ENCODE data around the gene TPM2. TPM values are rescaled to one million over a fixed set of nuclear protein-coding genes. Genes with fewer than 3 reads are reported as not detected.
A peak's percentile ranks its signal among the peaks of the same experiment; 100 is the strongest.

TPM2 gene
- total RNA-seq, 1 experiment from 2014 or later, result 793 TPM

DNA sequence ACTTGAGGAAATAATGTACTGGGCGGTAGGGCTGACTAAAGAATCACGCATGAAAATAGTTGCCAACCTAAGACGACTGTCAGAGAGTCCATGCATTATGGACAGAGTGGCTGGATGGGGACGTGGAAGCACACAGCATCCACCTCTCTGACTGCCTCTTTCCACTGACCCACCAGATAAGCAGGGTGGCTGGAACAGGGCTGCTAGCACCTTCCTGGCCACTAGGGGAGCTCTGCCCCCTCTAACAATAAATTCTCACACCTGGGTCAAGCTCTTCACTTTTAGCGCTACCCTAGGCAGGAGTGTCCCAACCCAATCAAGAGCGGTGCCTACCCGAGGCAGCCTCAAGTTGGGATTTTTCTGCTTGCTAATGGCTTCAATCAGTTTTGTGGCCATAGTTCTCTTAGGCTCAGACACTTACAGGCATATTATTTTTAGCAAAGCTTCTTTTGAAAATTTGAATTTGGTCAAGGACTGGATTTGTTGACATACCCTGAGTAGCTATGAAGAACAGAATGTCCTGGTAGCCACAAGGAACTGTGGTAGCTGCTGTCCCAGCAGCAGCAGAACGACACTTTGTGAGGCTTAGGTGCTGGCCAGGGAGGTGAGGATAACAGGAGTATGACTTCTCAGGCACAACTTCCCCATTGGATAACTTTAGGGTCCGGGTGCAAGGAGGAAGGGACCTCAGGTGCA is 6.9 kb upstream of the TPM2 start:
- peak; percentile 58 for DNase-seq (ENCODE audit: low read depth)

DNA sequence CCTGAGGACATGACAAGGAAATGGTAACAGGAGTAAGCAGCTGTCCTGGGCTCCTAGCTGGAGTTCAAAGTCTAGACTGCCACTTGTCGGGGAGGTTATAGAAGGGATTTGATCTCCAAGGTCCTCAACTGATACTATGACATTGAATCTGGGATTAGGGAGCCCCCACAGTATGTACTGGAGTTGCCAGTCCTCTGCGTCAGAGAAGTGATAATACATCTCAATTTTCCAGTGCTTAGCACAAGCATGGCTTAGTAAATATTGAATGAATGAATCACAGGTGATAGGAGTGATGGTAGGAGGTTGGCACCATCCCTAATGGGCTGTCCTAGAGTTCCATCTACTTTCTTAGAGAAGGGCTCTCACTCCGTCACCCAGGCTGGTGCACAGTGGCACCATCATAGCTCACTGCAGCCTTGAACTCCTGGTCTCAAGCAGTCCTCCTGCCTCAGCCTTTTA is 6.2 kb upstream of the TPM2 start:
- DNase-seq (ENCODE audit: low read depth), result no peak

DNA sequence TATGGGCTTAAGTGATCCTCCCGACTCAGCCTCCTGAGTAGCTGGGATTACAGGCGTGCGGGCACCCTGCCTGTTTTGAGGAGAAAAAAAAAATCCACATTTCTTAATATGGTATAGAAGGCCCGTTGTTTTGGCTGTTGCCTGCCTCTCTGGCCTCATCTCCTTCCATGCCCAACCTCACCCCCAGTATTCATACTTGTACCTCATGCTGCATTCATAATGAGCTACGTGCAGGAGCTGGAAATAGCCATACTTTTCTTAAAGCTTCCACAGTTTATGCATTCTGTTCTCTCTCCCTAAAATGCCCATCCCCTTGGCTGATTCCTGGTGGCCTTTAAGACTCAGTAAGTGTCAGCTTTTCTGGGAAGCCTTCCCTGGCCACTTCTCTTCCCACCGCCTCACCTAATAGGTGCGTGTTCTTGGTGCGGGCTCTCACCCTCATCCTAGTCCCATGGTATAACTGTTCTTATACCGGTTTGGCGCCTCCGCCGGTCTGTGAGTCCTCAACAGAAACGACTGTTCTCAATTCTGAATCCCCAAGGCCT is 2.1 kb upstream of the TPM2 start:
- no peak for DNase-seq (ENCODE audit: low read depth)

DNA sequence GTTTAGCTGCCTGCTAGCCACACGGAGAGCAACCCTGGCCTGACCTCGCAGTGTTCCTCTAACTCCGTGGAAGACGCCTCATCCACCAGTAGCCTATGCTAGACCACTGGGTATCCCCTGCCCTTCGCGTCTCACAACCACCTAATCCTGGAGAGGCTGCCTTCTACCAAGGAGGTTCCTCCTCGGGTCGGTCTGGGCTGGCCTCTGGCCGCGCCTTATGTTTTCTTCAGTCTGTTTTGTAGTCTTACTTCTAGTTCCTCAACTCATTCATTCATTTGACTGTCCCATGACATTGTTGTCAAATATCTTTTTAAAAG is 1.6 kb upstream of the TPM2 start:
- no peak for DNase-seq (ENCODE audit: low read depth)

DNA sequence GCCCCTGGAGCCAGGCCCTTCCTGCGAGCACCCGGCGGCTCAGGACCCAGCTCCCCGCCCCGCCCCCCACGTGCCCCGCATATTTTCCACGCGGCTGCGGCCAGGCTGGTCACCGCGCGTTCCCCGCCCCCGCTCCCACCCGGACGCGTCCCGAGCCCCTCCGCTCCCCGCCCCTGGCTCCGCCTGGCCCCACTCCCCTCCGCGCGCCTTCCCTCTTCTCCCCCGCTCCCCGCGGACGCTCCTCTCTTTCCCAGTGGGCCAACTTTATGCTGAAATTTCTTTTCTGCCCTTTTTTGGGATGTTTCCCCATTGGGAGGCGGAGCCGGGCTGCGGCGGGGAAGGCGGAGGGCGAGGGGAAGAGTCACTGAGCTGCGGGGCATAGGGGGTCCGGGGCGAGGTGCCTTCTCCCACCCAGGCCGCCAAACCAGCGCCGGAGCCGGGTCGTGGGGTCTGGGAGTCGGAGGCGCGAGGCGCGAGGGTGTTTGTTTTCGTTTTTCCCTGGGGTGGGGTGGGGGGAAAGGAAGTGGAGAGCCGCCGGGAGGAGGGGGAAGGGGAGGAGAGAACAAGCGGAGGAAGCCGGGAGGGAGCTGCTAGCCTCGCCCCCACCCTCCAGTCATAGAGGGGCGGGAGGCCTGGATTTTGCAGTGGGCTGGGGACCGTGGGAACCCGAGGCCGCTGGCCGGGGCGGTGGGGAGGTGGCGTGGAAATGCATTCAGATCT is 1.0 kb upstream of the TPM2 start:
- peak; percentile 81 for DNase-seq (ENCODE audit: low read depth)

DNA sequence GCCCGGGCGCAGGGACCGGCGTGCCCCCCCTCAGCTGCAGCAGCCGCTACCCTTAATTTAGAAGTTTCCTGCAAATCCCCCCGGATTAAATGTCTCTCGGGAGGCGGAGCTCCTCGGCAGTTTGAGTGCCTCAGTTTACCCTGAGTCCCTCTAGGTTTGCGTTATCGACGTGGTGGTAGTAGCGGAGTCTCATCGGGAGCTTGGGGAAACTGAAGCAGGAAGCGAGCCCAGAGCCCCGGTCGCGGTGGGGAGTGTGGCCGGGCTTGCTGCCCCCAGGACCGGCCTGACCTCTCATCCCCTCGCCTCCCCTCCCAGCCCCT is 529 bp upstream of the TPM2 start:
- DNase-seq (ENCODE audit: low read depth), result peak; percentile 58

DNA sequence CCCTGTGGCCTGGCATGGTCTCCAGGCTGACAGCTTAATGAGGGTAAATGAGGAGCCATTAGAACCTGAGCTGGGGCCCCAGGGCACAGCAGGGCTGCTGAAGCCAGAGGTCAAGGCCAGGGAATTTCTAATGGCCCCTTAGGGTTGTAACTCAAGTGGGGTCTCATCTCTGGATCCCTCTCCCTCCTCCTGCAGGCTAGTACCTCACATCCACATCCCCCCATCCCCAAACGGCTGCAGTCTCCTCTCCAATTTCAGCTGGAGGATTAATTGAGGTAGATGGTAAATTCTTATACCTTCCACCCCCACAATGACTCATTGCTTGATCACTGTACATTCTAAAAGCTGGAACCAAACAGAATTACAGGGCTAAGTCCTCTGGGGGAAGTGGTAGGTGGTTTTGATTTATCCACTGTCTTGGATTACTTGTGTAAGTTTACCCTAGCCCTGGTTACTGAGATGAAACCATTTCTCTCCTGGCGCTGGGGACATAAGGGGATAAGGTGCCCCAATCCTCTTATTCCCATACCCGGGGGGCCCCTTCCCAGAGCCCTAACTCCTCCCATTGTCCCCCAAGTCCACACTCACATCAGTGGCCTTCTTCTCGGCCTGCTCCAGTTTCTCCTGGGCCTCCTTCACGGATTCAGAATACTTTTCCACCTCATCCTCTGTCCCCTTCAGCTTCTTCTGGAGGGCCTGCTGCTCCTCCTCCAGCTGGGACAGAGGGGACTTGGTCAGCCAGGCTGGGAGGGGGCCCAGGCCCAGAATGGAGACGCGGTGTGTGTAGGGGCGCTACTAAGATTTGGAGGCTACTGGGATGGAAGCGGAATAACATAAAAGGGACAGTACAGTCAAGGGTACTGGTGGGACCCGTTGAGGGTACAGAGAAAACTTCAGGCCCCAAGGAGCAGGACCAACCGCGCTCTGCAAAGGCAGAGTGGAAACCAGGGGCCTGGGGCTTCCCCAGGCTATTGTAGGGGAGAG is 875 bp downstream of the TPM2 start:
- DNase-seq (ENCODE audit: low read depth), result peak; percentile 87

DNA sequence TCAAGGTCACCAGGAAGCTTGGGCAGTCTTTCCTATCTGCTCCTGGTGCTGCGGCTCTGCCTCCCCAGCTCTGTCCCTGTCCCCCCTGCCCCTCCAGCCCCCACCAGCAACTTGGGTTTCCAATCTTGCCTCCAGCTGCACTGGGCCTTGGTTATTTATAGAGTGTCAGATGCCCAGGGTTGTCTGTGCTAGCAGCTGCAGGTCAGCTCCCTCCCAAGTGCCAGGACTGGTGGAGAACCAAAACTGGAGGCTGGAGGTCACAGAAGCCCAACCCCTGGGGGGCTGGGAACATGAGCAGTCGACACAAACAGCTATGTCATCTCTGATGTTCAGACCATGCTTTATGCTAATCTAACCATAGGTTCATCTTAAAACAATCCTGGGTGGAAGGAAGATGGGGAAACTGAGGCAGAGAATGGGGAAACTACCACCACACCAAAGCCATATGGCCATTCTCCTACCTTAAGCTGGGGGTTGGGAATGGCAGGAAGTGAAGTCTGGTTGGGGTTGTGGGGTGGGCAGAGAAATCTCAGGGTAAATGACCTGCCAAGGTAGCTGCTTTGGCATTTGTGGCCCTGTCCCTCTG is 1.7 kb downstream of the TPM2 start:
- DNase-seq (ENCODE audit: low read depth), result no peak

DNA sequence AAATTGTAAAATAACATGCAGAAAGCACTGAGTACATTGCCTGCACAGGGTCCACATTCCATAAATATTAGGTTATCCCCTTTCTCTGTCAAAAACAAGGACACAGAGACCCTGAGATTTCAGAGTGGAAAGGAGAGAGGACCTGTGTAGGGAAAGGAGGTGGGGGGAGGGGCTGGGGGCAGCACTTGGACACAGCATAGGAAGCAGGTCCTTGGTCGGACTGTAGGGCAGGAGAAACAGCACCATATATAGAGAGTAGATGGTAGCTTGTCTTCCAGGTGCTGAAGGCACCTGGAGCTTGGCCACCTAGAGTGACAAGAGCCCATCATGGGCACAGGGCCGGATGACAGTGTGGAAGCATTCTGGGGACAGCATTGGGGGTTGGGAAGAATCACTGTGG is 2.4 kb downstream of the TPM2 start:
- no peak for DNase-seq (ENCODE audit: low read depth)

DNA sequence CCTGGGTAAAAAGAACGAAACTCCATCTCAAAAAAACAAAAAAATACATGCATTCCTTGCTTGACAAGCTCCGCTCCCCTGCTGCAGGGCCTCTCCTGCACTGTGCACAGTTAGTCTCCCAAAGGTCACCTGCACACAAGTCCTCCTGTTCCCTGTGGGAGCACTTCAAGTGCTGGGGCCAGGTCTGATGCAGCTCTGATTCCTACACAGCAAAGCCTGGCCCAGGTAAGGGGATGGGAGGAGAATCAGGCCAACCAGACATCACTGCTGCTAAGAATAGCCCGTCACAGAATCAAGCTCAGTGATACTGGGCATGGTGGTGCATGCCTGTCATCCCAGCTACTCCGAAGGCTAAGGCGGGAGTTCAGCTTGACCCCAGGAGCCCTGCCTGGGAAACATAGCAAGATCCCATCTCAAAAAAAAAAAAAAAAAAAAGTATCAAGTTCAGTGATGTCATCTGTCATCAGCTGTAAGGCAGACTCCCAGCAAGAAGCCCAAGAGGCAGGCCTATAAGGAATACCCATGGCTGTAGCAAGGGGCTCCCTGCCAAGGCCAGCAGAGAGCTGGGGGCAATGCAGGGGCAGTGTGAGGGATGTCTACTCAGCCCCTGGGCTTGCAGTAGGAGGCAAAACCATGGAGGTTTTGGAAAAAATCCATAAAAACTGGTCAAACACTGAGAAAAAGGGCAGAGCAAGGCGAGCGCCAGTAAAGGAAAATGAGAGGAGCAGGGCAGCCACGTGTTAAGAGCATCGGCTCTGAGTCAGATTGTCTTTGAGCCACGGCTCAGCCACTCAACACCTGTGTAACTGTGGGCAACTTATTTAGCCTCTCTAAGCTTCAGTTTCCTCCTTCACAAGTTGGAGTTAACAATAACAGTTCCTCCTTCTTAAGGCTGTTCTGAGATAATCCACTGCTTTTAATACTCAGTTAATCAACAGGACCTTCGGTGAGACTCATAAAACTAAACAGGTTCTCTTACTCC is 3.2 kb downstream of the TPM2 start:
- no peak for DNase-seq (ENCODE audit: low read depth)

DNA sequence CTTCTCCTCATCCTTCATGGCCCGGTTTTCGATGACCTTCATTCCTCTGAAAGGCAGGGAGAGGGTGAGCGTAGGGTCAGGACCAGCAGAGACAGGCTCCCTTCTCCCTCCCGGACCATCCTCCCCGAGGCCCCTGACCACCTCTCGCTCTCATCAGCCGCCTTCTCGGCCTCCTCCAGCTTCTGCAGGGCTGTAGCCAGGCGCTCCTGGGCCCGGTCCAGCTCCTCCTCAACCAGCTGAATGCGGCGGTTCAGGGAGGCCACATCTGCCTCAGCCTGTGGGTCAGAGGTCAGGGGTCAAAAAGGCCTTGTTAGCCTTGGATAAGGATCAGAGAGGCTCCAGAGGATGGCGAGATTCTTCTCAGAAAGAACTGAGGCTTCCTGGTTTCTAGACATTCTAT is 4.2 kb downstream of the TPM2 start:
- DNase-seq (ENCODE audit: low read depth), result no peak

DNA sequence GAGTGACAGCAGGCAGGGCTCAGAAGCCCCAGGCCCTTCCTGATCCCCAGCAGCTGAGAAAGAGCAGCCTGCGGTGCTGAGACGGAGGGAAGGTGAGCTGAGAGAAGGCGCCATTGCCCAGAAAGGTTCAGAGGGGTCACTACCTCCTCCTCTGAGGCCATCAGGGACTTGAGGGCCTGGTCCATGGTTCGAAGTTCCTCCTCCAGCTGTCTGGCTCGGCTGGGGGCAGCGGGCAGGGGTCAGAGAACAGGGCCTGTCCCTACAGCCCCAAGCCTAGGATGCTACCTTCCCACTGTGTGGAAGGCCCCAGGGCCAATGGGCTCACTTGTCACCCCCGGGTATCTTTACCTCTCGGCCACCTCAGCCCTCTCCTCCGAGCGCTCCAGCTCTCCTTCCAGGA is 4.8 kb downstream of the TPM2 start:
- DNase-seq (ENCODE audit: low read depth), result no peak

DNA sequence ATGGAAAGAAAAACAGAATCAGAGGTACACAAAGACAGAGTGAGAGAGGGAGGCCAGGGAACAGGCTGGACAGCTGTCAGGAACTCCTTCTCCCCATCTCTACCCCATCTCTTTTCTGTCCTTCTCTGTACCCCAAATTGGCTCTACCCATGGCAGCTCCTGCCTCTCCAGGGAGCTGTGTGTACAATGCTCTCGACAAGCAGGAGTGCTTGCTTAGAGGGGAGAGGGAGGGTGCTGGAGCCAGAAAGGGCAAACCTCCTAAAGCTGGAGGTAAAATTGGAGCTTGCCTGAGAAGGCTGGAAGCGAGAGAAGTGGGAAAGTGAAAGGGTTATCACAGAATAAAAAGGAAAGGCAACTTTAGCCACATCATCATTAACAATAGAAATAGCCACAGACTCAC is 6.4 kb downstream of the TPM2 start:
- no peak for DNase-seq (ENCODE audit: low read depth)

DNA sequence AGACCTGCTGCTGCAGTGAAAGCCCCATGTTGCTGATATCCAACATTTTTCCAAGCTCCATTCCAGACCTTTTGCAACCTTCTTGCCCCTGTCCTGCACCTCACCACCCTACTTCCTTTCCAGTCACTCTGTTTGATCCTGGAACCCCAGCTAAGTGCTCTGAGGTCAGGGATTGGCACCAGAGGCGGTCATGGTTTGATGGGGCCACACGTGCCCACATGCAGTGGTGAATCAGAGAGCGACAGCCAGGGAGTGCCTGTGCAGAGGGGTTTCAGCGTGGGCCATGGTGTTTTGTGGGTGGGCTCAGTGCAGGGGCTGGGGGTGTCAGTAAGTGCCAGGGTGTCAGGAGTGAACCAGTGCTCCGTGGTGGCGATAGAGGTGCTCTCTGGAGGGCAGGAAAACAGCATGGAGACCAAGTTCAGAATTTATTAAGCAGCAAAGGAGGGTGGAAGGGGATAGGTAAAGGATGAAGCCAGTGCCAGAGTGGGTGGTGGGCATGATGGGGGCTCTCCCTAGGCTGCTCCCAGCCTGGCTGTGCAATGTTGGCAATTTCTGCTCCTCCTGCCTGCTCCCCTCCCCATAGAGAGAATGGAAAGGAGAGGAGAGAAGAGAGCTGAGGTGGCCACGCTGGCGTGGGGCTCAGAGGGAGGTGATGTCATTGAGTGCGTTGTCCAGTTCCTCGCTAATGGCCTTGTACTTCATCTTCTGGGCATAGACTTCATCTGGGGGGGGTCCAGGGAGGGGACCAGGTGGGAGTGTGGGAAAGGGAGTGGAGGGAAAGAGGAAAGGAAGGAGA is 7.0 kb downstream of the TPM2 start:
- no peak for DNase-seq (ENCODE audit: low read depth)

DNA sequence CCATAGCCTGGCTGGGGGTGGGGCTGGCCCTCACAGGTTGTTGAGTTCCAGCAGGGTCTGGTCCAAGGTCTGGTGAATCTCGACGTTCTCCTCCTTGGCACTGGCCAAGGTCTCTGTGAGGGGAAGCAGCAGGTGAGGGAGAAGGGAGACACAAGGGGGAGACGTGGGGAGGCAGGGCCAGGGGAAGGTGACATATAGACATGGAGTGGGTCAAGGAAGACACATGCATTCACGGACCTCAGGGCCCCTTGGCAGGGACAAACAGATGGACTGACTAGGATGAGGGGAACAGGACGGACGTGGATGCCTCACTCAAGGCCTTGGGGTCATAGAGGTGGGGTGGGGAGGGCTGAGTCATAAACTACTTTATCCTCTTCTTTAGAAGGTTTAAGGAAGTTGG is 7.7 kb downstream of the TPM2 start:
- no peak for DNase-seq (ENCODE audit: low read depth)

DNA sequence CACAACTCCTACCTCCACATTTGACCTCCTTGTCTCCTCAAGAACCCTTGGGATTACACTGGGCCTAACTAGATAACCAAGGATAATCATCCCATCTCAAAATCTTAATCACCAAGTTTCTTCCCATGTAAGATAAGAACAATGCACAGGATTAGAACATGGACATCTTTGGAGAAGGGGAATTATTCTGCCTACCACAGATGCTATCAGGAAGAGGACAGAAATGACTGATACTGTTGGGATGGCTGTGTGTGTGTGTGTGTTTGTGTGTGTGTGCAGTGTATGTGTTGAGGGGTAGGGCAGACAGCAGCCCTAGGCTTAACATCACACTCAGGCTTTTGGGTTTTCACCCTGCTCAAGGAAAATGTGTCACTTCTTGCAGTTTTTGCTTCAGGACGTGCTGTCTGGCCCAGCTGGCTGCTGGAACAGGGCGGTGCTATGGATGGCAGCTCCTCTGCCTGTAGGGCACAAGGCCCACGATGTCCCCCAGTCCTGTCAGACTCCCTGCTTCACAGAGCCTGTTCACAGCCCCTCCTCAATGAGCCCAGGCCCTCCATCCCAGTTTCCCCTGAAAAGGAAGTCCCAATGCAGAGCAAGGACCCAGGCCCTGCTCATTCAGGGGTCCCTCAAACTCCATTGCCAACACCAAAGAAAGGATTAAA is 8.3 kb downstream of the TPM2 start:
- no peak for DNase-seq (ENCODE audit: low read depth)

DNA sequence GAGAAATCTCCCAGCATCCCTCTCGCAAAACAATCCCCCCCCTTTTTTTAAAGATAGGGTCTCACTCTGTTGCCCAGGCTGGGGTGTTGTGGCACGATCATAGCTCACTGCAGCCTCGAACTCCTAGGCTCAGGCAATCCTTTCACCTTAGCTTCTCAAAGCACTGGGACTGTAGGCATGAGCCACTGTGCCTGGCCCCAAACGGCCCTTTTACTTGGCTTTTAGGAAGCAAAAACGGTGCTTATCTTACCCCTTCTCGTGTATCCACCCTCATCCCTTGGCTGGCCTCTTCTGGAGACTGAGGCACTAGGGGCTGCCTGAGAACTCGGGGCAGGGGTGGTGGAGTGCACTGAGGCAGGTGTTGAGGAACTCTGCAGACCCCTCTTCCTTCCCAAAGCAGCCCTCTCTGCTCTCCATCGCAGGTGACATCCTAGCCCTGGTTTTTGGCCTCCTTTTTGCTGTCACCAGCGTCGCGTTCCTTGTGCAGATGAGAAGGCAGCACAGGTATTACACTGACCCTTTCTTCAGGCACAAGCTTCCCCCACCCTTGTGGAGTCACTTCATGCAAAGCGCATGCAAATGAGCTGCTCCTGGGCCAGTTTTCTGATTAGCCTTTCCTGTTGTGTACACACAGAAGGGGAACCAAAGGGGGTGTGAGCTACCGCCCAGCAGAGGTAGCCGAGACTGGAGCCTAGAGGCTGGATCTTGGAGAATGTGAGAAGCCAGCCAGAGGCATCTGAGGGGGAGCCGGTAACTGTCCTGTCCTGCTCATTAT is 9.2 kb downstream of the TPM2 start:
- DNase-seq (ENCODE audit: low read depth), result peak; percentile 34

DNA sequence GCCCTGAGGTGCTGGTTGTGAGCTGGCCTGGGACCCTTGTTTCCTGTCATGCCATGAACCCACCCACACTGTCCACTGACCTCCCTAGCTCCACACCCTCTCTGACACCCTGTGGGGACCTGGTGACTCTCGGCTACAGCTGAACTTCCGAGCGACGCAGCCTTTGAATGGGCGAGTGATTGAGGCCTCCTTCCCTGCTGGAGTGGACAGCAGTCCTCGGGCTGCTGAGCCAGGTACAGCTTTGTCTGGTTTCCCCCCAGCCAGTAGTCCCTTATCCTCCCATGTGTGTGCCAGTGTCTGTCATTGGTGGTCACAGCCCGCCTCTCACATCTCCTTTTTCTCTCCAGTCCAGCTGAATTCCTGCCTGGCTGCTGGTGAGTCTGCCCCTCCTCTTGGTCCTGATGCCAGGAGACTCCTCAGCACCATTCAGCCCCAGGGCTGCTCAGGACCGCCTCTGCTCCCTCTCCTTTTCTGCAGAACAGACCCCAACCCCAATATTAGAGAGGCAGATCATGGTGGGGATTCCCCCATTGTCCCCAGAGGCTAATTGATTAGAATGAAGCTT is 9.9 kb downstream of the TPM2 start:
- no peak for DNase-seq (ENCODE audit: low read depth)
